ENCODE data around the gene CCDC152.

DNA sequence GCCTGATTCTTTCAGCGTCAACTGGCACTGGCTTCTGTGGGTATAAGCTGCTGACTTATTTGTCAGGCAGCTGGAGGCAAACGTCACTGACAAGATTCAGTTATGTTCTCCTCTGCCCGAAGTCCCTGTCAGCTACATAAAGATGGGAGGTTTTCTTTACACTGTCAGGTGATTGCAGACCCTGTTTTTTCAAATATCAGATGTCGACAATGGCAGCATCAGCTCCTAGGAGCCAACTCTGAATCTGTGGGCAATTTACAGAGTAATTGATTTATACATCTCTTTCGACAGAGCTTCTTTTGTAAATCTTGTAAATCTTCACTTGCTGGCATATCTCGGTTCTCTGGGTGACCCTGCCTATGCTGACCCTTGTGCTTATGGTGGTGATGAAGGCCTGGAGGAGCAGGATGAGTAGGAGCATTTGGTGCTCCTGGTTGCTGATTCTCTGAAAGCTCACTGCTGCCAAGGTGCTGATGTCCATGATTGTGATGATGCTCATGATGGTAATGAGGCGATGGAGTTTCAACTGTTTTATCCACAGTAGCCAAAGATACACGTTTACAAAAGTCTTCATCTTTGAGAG, 44.2 kb downstream of the CCDC152 start:
- TF ChIP-seq POLR2A (IDR thresholded peaks at IDR 0.05) (no peak), CTCF (IDR thresholded peaks at IDR 0.05) (no peak)
